HEK293 (cell line): ENCODE results near the gene IL17B.

Source experiments
- CTCF ChIA-PET: fragments of 350-600 bp; formaldehyde crosslinking; extraction: SDS; loops from one replicate; lab custom pipeline; 2021; ENCODE audit warnings: antibody characterized with exemption; lab: Yijun Ruan, JAX
- POLR2A ChIA-PET: fragments of 300-600 bp; formaldehyde crosslinking; extraction: SDS; loops from one replicate; lab custom pipeline; 2020; ENCODE audit warnings: antibody characterized with exemption, inconsistent platforms; lab: Yijun Ruan, JAX
- H3K27ac ChIP-seq: fragments of 200-500 bp; sonication (Bioruptor generic); 2 replicates; pipeline ENCODE4 v1.5.1; 2014; ENCODE audit warnings: low read depth, low read length, control low read depth, inconsistent platforms; ENCODE audit errors: extremely low read depth
- H3K36me3 ChIP-seq, 2 experiments: fragments of 200-500 bp in 1 of 2; sonication (Bioruptor generic) in 1 of 2; 1 replicate in 1 of 2; 2 replicates in 1 of 2; pipeline ENCODE4 v1.5.1; 2014 to 2017; ENCODE audit warnings: inconsistent platforms in 2 of 2, low read length in 2 of 2; ENCODE audit not compliant: control insufficient read depth in 2 of 2, insufficient read depth in 1 of 2
- H3K4me1 ChIP-seq: fragments of 200-500 bp; sonication (Bioruptor generic); 2 replicates; pipeline ENCODE4 v1.5.1; 2014; ENCODE audit warnings: mild to moderate bottlenecking, low read length, inconsistent platforms; ENCODE audit not compliant: control insufficient read depth, insufficient read depth
- H3K4me3 ChIP-seq: 2 replicates; pipeline ENCODE4 v1.5.1; 2011; ENCODE audit warnings: low read depth, mild to moderate bottlenecking, control low read depth, low read length, moderate library complexity
- H3K9me3 ChIP-seq: fragments of 200-500 bp; sonication (Bioruptor generic); 2 replicates; pipeline ENCODE4 v1.5.1; 2014; ENCODE audit warnings: low read depth, low read length, inconsistent platforms; ENCODE audit not compliant: control insufficient read depth, insufficient read depth
- CTCF ChIP-seq: fragments of 450-650 bp; formaldehyde crosslinking; IDR thresholded peaks from 2 replicates; pipeline ENCODE4 v1.5.1; 2016; ENCODE audit warnings: missing biosample characterization, missing genetic modification characterization
- GLIS2 ChIP-seq: fragments of 450-650 bp; formaldehyde crosslinking; IDR thresholded peaks from 2 replicates; pipeline ENCODE4 v1.5.1; 2016; ENCODE audit warnings: missing biosample characterization, missing genetic modification characterization
- KLF1 ChIP-seq: fragments of 450-650 bp; formaldehyde crosslinking; IDR thresholded peaks from 2 replicates; pipeline ENCODE4 v1.5.1; 2016; ENCODE audit warnings: missing biosample characterization, missing genetic modification characterization
- PRDM2 ChIP-seq: fragments of 450-650 bp; formaldehyde crosslinking; IDR thresholded peaks from 2 replicates; pipeline ENCODE4 v1.5.1; 2016; ENCODE audit warnings: missing biosample characterization, missing genetic modification characterization, borderline replicate concordance
- ZBTB10 ChIP-seq: fragments of 450-650 bp; formaldehyde crosslinking; IDR thresholded peaks from 2 replicates; pipeline ENCODE4 v1.5.1; 2016; ENCODE audit warnings: missing biosample characterization, missing genetic modification characterization
- ZBTB48 ChIP-seq: fragments of 450-650 bp; formaldehyde crosslinking; IDR thresholded peaks from 2 replicates; pipeline ENCODE4 v1.5.1; 2016; ENCODE audit warnings: missing biosample characterization, missing genetic modification characterization
- ZFHX2 ChIP-seq: fragments of 450-650 bp; formaldehyde crosslinking; conservative IDR thresholded peaks from 2 replicates; pipeline ENCODE4 v1.5.1; 2016; ENCODE audit warnings: missing biosample characterization, missing genetic modification characterization
- ZFP3 ChIP-seq: fragments of 450-650 bp; formaldehyde crosslinking; IDR thresholded peaks from 2 replicates; pipeline ENCODE4 v1.5.1; 2016; ENCODE audit warnings: low read depth, missing biosample characterization, missing genetic modification characterization
- ZNF140 ChIP-seq: fragments of 450-650 bp; formaldehyde crosslinking; IDR thresholded peaks from 2 replicates; pipeline ENCODE4 v1.5.1; 2016; ENCODE audit warnings: missing biosample characterization, missing genetic modification characterization
- ZNF16 ChIP-seq: fragments of 450-650 bp; formaldehyde crosslinking; IDR thresholded peaks from 2 replicates; pipeline ENCODE4 v1.5.1; 2016; ENCODE audit warnings: low read depth, missing biosample characterization, missing genetic modification characterization
- ZNF184 ChIP-seq: fragments of 450-650 bp; IDR thresholded peaks from 2 replicates; pipeline ENCODE4 v1.5.1; 2018; ENCODE audit warnings: missing biosample characterization, mild to moderate bottlenecking, missing genetic modification characterization
- ZNF26 ChIP-seq: fragments of 450-650 bp; formaldehyde crosslinking; IDR thresholded peaks from 2 replicates; pipeline ENCODE4 v1.5.1; 2016; ENCODE audit warnings: missing biosample characterization, missing genetic modification characterization
- ZNF350 ChIP-seq: fragments of 450-650 bp; formaldehyde crosslinking; IDR thresholded peaks from 2 replicates; pipeline ENCODE4 v1.5.0; 2017; ENCODE audit warnings: missing biosample characterization, mild to moderate bottlenecking, missing genetic modification characterization
- ZNF433 ChIP-seq: fragments of 450-650 bp; formaldehyde crosslinking; IDR thresholded peaks from 2 replicates; pipeline ENCODE4 v1.5.1; 2016; ENCODE audit warnings: missing biosample characterization, missing genetic modification characterization, low read depth
- ZNF544 ChIP-seq: fragments of 450-650 bp; formaldehyde crosslinking; IDR thresholded peaks from 2 replicates; pipeline ENCODE4 v1.5.0; 2017; ENCODE audit warnings: missing biosample characterization, missing genetic modification characterization
- ZNF596 ChIP-seq: fragments of 450-650 bp; IDR thresholded peaks from 2 replicates; pipeline ENCODE4 v1.5.0; 2018; ENCODE audit warnings: missing biosample characterization, mild to moderate bottlenecking, missing genetic modification characterization, moderate library complexity
- TF ChIP-seq, protein P1 (sequence below): fragments of 450-650 bp; formaldehyde crosslinking; IDR thresholded peaks from 2 replicates; pipeline ENCODE4 v1.5.1; 2016; ENCODE audit warnings: missing biosample characterization, missing genetic modification characterization, low read depth

The IL17B gene

GRCh38 chr5:149367972-149368645 lies 11.0 kb downstream of the IL17B start:
- no peaks in the 10 kb centered on the region for H3K4me1 ChIP-seq
- no peak overlapping the region for H3K4me3 ChIP-seq
- H3K9me3 ChIP-seq: no peaks in the 10 kb centered on the region
- POLR2A ChIA-PET: interaction anchor here (1.0 to 2.9 kb wide), 4 partner anchors 10 to 251 kb away, joined by 3 to 17 read pairs (median 4); partner anchors contain the start of gene PCYOX1L
- CTCF ChIA-PET: interaction anchor here (0.6 to 15.5 kb wide), 37 partner anchors 8 to 265 kb away, joined by 3 to 212 read pairs (median 5); partner anchors contain the start of gene PCYOX1L
- H3K27ac ChIP-seq: no peak overlapping the region
- peaks cover 0 to 6% of the 10 kb centered on the region in 2 experiments; a peak in 1 of 3 replicates for H3K36me3 ChIP-seq
- no peak for TF ChIP-seq ZNF26 (tag by site-specific recombination)

DNA sequence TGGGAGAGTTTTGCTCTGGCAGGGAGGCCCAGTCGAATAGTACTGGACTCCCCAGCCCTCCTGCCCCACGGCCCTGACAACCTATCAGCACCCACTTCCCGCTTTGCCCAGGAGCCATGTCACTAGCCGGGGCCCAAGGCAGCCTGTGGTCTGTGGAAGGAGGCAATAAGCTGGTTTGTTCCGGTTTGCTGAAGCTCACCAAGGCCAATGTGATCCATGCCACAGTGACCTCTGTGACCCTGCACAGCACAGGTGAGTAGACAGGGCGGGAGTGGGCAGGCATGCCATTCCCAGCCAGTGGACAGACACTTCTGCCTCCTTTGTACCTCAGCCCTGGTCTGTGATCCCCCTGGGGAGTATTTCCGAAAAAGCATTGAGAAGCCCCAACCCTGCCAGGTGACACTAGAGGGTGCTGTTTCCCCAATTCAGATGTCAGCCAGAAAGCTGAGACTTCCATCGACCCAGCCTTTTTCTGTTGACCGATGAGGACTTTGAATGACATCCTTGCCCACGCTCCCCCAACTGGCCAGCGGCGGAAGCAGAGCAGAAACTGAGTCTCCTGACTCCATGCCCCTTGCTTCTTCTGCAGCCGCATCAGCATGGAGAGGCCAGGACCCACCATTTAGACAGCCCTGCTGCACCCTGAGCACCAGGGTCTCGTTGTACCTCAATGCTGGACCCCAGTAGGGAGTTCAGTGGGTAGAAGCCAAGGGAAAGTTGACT lies 11.7 kb downstream of the IL17B start:
- no peak overlapping the region for H3K27ac ChIP-seq
- no peaks in the 10 kb centered on the region for H3K9me3 ChIP-seq
- POLR2A ChIA-PET: interaction anchor here (1.0 to 2.9 kb wide), 4 partner anchors 10 to 251 kb away, joined by 3 to 17 read pairs (median 4); partner anchors contain the start of genes GRPEL2 and PCYOX1L
- CTCF ChIA-PET: interaction anchor here (0.6 to 15.5 kb wide), 43 partner anchors 9 to 638 kb away, joined by 3 to 212 read pairs (median 5); partner anchors contain the start of gene PCYOX1L
- H3K36me3 ChIP-seq: peaks cover 0 to 6% of the 10 kb centered on the region in 2 experiments; a peak in 1 of 3 replicates
- H3K4me1 ChIP-seq: no peaks in the 10 kb centered on the region
- H3K4me3 ChIP-seq: no peak overlapping the region
- no peak for TF ChIP-seq ZFP3 (tag by site-specific recombination)
- TF ChIP-seq GLIS2 (tag by site-specific recombination): no peak
- no peak for TF ChIP-seq ZNF544 (tag by site-specific recombination)
- no peak for TF ChIP-seq ZNF433
- TF ChIP-seq, protein P1, sequence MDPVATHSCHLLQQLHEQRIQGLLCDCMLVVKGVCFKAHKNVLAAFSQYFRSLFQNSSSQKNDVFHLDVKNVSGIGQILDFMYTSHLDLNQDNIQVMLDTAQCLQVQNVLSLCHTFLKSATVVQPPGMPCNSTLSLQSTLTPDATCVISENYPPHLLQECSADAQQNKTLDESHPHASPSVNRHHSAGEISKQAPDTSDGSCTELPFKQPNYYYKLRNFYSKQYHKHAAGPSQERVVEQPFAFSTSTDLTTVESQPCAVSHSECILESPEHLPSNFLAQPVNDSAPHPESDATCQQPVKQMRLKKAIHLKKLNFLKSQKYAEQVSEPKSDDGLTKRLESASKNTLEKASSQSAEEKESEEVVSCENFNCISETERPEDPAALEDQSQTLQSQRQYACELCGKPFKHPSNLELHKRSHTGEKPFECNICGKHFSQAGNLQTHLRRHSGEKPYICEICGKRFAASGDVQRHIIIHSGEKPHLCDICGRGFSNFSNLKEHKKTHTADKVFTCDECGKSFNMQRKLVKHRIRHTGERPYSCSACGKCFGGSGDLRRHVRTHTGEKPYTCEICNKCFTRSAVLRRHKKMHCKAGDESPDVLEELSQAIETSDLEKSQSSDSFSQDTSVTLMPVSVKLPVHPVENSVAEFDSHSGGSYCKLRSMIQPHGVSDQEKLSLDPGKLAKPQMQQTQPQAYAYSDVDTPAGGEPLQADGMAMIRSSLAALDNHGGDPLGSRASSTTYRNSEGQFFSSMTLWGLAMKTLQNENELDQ: no peak
- no peak for TF ChIP-seq ZNF350 (tag by site-specific recombination)
- no peak for TF ChIP-seq ZFHX2 (tag by site-specific recombination)
- peak; percentile 86 for TF ChIP-seq CTCF (tag by site-specific recombination)
- TF ChIP-seq PRDM2 (tag by site-specific recombination): no peak
- no peak for TF ChIP-seq ZNF184 (tag by site-specific recombination)
- TF ChIP-seq ZBTB10 (tag by site-specific recombination): no peak
- TF ChIP-seq ZNF16 (tag by site-specific recombination): no peak
- peak; percentile 35; the same call in 1 of the 2 replicates for TF ChIP-seq KLF1 (tag by site-specific recombination)
- TF ChIP-seq ZNF140 (tag by site-specific recombination): no peak
- no peak for TF ChIP-seq ZNF596 (tag by site-specific recombination)
- no peak for TF ChIP-seq ZBTB48
